C4-2B (cell line): ENCODE data around the gene ASNSD1.

Experiments used
- H3K27ac ChIP-seq: fragments of 450-650 bp; 2 replicates; pipeline ENCODE4 v1.5.1; 2017
- ZFX ChIP-seq: fragments of 450-650 bp; IDR thresholded peaks from 2 replicates; pipeline ENCODE4 v1.6.1; 2017
- TF ChIP-seq, protein P1 (sequence below): fragments of 450-650 bp; conservative IDR thresholded peaks from 2 replicates; pipeline ENCODE4 v1.5.1; 2017; ENCODE audit warnings: mild to moderate bottlenecking

The ASNSD1 gene

DNA sequence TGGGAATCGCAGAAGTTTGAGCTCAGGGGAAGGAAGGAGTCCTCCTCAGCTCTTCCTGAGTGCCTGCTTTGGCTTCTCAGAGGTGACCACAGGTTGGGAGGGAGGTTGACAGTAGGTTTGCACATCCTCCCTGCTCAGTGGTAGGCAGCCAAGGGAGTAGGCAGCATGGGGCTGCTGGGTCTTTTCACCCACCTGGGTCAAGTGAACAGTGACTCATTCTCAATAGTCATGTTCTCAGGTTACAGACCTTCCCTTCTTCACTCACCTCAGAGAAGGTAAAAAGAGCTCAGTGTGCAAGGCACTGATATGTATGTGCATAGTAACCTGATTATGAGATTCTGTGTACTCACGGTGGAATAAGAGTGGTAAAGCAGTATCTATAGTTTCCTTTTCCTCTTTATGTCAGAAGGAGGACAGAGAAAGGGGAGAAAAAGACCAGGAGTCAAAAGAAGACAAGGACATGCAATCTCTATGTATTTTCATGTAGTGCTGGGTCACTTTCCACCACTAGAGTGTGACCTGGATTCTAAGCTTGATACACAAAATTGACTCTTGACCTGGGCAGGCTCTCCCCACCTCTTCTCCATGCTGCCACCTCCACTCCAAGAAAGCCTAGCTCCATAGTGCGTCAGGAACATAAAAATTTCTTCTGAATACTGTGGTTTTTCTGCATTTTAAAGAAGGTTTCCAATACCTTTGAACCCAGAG is 36.5 kb upstream of the ASNSD1 start:
- no peak overlapping the region for H3K27ac ChIP-seq
- no peak for TF ChIP-seq ZFX
- TF ChIP-seq, protein P1, sequence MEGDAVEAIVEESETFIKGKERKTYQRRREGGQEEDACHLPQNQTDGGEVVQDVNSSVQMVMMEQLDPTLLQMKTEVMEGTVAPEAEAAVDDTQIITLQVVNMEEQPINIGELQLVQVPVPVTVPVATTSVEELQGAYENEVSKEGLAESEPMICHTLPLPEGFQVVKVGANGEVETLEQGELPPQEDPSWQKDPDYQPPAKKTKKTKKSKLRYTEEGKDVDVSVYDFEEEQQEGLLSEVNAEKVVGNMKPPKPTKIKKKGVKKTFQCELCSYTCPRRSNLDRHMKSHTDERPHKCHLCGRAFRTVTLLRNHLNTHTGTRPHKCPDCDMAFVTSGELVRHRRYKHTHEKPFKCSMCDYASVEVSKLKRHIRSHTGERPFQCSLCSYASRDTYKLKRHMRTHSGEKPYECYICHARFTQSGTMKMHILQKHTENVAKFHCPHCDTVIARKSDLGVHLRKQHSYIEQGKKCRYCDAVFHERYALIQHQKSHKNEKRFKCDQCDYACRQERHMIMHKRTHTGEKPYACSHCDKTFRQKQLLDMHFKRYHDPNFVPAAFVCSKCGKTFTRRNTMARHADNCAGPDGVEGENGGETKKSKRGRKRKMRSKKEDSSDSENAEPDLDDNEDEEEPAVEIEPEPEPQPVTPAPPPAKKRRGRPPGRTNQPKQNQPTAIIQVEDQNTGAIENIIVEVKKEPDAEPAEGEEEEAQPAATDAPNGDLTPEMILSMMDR, result no peak

DNA sequence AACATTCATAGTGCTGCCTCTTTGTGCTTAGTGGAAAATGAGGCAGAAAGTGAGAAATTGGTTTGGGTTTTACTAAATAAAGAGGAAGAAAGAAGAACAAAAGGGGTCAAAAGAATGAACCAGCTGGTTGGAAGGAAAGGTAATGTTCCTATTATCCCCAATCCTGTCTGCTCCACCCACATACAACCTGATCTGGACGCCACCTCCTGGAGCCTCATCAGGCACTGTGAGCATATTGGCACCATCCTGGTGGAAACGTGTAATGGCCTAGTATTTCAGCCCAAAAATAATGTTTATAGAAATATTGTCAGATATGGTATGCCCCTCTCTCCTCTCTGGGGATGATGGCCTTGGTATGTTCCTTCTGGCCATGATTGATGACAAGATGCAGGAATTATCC is 35.6 kb upstream of the ASNSD1 start:
- no peak for TF ChIP-seq ZFX
- TF ChIP-seq, protein P1, result no peak
- H3K27ac ChIP-seq, result no peak overlapping the region

DNA sequence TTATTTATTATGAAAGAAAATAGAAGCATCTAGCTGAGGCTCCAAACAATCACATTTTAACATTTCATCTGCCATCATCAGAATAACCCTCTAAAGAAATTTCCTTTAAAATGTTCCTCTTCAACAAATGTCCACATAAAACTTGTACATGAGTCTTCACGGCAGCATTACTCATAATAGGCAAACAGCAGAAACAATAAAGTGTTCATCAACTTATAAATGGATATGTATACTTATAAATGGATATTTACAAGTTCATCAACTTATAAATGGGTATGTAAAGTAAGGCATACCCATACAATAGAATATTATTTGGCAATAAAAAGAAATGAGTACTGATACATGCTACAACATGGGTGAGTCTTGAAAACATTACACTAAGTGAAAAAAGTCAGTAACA is 33.5 kb upstream of the ASNSD1 start:
- TF ChIP-seq ZFX, result no peak
- H3K27ac ChIP-seq, result no peak overlapping the region

DNA sequence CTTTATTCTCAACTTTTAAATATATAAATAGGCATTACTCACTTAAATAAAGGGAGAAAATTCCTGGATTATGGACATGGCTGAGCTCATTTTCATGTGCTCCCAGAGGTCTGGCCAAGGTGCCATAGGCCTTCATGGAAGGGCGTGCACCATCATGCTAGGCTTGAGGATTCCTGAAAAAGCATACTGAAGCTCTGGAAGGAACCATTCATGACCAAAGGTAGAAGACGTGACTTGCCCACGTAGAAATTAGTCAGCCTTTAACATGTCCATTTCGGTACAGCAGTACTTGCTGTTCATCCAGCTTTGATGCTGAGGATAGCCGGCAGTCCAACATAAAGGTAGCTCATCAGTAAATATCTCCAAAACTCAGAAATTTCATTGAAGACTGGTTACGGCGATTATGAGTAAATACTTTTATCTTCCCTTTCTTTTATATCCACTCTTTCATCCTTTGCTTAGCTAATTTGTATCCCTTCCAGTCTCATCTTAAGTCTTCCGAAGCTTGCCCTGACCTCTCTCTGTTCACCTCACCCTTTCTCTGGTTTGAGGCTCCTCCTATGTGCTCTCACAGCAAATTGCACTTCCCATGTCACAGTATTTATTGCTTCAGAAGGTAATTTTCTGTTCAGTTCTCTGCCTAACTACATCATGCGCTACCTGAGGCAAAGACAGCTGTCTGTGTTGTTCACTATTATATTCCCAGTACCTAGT is 32.3 kb upstream of the ASNSD1 start:
- TF ChIP-seq, protein P1, result no peak; the same call in 1 of the 2 replicates
- no peak for TF ChIP-seq ZFX

DNA sequence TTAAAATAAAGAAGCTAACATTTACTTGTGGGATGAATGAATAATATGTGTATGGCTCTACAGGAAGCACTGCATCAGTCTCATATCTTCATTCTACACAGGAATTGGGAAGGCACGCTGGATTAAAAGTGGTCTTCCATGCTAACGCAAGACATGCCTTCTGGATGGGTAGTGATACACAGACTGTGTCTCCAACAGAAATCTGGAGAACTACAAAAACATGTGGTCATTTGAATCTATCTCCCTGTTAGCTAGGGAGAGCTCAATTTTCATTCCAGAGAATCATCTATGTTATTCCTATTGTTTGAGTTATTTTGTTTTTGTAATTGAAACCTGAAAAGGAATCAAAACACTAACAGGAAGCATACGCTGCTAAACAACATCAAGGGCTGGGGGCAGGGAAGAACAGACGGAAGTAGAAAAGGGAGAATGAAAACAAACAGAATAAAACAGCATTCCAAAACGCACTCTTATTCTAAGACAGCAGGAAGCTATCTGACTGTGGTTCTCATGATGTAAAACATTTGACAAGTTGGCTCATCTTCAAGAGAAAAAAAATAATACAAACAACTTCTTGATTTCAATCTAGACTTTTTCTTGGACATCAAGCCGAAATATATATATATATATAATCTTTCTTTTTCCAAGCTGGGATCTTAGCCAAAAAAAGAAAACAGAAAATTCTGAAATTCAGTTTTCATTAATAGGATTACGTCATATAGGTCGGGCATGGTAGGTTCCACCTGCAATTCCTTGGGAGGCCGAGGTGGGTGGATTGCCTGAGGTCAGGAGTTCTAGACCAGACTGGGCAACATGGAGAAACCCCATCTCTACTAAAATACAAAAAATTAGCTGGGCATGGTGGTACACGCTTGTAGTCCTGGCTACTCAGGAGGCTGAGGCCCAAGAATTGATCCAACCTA is 31.5 kb upstream of the ASNSD1 start:
- no peak for TF ChIP-seq ZFX
- TF ChIP-seq, protein P1, result no peak; the same call in 1 of the 2 replicates

More for the DNA sequence above, 32.3 kb upstream of the ASNSD1 start:
- H3K27ac ChIP-seq, result no peak overlapping the region

DNA sequence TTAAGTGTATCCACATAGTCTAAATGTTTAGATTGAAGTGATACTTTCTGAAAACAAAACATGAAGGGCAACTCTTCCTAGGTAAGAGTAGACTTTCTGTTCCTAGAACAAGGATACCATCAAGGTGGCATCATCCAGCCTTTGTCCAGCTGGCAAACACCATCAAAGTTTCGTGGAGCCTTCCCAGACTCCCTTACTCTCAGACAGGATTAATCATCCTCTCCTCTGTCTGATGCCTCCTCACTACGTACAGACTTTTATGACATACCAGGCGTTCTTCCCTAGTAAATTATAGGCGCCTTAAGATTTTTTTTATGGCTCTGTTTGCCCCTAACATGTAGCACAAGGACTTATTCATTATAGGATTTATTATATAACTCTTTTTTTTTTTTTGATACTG is 29.4 kb upstream of the ASNSD1 start:
- no peak overlapping the region for H3K27ac ChIP-seq
- no peak for TF ChIP-seq ZFX
- TF ChIP-seq, protein P1, result no peak

More for the DNA sequence above, 31.5 kb upstream of the ASNSD1 start:
- peak overlapping the region; percentile 50 for H3K27ac ChIP-seq

DNA sequence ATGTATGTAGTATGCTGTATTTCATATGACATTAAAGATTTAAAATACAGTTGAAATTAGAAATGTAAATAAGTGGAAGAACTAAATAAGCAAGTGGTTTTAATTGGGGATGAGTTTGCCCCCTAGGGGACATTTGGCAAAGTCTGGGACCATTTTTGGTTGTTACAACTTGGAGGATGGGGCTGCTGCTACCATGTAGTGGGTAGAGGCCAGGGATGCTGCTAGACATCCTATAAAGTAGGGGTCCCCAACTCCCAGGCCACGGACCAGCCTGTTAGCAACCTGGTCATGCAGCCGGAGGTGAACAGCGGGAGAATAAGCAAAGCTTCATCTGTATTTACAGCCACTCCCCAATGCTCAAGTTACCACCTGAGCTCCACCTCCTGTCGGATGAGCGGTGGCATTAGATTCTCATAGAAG is 27.9 kb upstream of the ASNSD1 start:
- no peak overlapping the region for H3K27ac ChIP-seq
- TF ChIP-seq ZFX, result no peak
- TF ChIP-seq, protein P1, result peak; percentile 40
